Activated naive CD4-positive, alpha-beta T cell treated with anti-CD3 and anti-CD28 coated beads, Interleukin-2, amount 50 U/mL, for 24 hours (primary cell): ENCODE data around the gene ABL2.
A peak's percentile ranks its signal among the peaks of the same experiment; 100 is the strongest.
"Not testable (repeated sequence)": the region's sequence is repeated elsewhere in the genome, so short reads cannot be mapped to it uniquely, and the experiment has no call there.

Source experiments
- H3K27ac Mint-ChIP-seq: one replicate; pipeline ENCODE4 v1.8.0; 2021; ENCODE audit warnings: mild to moderate bottlenecking, mixed read lengths
- H3K27me3 Mint-ChIP-seq: one replicate; pipeline ENCODE4 v1.8.0; 2021; ENCODE audit warnings: mixed read lengths
- H3K36me3 Mint-ChIP-seq: one replicate; pipeline ENCODE4 v1.8.0; 2021; ENCODE audit warnings: mixed read lengths
- H3K4me1 Mint-ChIP-seq: one replicate; pipeline ENCODE4 v1.8.0; 2021; ENCODE audit warnings: mixed read lengths
- H3K4me3 Mint-ChIP-seq: one replicate; pipeline ENCODE4 v1.8.0; 2021; ENCODE audit warnings: mild to moderate bottlenecking, mixed read lengths
- H3K9me3 Mint-ChIP-seq: one replicate; pipeline ENCODE4 v1.8.0; 2021; ENCODE audit warnings: mixed read lengths

ABL2 gene

DNA sequence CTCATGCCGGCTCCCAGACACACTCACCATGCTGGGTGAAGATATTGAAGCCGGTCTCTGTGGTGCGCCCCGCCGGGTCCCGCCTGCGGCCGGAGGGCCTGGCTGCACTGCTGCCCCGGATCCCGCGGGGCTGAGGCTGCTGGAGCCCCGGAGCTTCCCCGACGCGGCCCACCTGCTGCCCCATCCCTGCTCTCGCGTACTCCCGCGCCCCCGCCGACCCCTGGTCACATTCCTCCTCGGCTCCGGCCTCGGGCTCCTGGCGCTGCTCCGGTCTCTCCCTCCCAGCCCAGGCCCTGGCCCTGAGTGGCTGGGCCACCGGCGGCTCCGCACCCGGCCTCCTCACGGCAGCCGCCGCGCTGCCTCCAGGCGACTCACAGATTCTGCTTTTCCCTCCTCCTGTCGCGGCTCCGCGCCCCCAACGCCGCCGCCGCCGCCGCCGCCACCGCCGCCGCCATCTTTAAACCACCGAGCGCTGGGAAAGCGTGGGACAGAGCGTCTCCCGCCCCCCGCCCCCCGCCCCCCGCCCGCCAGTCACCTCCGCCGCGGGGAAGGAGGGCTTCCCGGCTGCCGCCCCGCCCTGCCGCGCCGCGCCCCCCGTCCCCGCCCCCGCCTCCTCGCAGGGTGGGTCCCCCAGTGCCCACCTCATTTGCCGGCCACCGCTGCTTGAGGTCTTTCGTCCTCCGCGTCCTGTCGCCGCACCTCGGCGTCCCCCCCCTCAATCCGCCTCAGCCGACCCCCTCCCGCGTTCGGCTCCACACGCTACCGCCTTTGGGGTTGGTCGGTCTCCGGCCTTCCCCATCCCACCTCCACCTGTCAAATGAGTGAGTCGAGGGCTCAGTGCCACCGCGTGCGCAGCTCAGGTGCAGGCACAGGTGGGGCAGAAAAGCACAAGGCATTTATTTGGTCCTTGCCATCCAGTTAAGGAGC lies at the start of gene ABL2:
ABL2 (minus strand) TSS at position 464 of the 927 bp plus-strand sequence; CDS start at position 184, 280 bp downstream.
- peaks cover 40% of the 10 kb centered on the region for H3K4me1 Mint-ChIP-seq
- peak within 1 kb of the TSS; percentile 90 for H3K4me3 Mint-ChIP-seq
- peak within 1 kb of the TSS; percentile 93 for H3K27ac Mint-ChIP-seq
- peaks cover 4% of the 10 kb centered on the region for H3K36me3 Mint-ChIP-seq
- no peaks in the 10 kb centered on the region for H3K9me3 Mint-ChIP-seq
- H3K27me3 Mint-ChIP-seq: no peaks in the 10 kb centered on the region

DNA sequence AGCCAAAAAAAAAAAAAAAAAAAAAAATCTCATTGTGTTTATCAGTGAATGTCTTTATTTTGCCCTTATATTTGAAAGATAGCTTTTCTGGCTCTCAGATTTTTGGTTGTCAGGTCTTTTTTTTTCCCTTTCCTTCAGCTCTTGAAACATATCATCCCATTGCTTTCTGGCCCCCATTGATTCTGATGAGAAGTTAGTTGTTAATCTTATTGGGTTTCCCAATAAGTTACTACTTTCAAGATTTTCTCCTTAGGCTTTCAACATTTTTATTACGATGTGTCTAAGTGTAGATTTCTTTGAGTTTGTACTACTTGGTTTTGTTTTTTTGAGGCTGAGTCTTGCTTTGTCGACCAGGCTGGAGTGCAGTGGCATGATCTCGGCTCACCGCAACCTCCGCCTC lies 49.4 kb upstream of the ABL2 start:
- no peak overlapping the region for H3K27ac Mint-ChIP-seq
- H3K9me3 Mint-ChIP-seq: no peaks in the 10 kb centered on the region
- no peak overlapping the region for H3K4me3 Mint-ChIP-seq
- H3K4me1 Mint-ChIP-seq: no peaks in the 10 kb centered on the region
- H3K36me3 Mint-ChIP-seq: peaks cover 2% of the 10 kb centered on the region
- H3K27me3 Mint-ChIP-seq: no peaks in the 10 kb centered on the region

DNA sequence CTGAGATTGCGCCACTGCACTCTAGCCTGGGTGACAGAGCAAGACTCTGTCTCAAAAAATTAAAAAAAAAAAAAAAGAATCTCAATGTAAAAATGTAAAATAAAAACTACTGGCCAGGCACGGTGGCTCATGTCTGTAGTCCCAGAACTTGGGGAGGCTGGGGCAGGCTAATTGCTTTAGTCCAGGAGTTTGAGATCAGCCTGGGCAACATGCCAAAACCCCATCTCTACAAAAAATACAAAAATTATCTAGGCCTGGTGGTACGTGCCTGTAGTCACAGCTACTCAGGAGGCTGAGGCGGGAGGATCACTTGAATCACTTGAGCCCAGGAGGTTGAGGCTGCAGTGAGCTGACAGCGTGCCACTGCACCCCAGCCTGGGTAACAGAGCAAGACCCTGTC lies 44.9 kb upstream of the ABL2 start:
- not testable (repeated sequence) for H3K4me3 Mint-ChIP-seq, H3K36me3 Mint-ChIP-seq

DNA sequence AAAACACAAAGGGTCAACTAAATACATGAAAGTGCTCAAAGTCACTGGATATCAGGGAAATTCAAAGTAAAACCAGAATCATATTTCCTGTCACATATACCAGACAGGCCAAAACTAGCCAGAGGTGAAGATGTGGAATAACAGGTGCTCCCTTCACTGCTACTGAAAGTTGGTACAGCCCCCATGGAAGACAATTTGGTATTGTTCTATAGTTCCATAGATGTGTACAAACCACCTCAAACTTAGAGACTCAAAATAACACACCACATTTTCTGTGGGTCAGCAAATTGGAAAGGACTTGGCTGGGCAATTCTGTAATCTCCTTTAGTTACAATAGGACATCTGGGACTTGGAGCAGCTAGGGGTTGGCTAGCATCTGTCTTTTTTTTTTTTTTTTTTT lies 39.6 kb upstream of the ABL2 start:
- Mint-ChIP-seq H3K4me1 (no peaks in the 10 kb centered on the region), H3K27ac (no peak overlapping the region), H3K27me3 (no peaks in the 10 kb centered on the region), H3K4me3 (no peak overlapping the region), H3K9me3 (no peaks in the 10 kb centered on the region), H3K36me3 (no peaks in the 10 kb centered on the region)

More for the DNA sequence above, 44.9 kb upstream of the ABL2 start:
- H3K9me3 Mint-ChIP-seq, H3K4me1 Mint-ChIP-seq, H3K27me3 Mint-ChIP-seq, H3K27ac Mint-ChIP-seq: not testable (repeated sequence)

DNA sequence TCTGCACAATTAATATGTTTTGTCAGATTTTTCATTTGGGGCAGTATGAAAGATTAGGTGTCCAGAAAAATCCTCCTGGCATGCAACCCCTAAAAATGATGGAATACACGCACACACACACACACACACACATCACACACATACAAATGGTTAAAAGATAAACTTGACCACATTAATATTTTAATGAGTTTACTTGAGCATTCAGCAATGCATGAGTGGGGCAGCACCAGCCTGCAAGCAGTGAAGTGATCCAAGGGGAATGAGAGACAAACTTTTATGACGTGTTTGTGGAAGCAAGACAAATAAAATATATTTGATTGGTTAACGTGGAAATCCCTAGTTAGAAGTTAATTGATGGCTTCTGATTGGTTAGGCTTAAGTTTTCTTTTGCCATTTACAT lies 35.0 kb upstream of the ABL2 start:
- Mint-ChIP-seq H3K27ac (no peak overlapping the region), H3K9me3 (no peaks in the 10 kb centered on the region), H3K27me3 (no peaks in the 10 kb centered on the region), H3K36me3 (no peaks in the 10 kb centered on the region), H3K4me3 (no peak overlapping the region), H3K4me1 (no peaks in the 10 kb centered on the region)

DNA sequence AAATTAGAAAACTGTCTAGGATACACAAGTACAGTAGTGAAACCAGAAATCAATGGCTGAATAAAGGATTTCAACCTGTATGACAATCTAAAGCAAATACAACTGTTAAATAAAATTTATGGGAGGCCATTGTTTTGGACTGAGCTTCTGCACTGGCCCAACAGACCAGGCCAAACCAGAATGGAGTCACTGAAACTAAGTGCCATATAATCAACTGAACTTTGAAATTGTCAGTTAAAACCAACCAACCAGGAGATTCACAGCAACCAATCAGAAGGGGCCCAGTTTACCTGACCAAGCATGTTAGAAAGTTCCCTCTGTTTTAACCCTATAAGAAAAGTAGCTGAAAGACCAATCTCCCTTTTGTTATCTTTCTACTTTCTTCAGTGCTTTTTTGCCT lies 33.6 kb upstream of the ABL2 start:
- no peak overlapping the region for H3K27ac Mint-ChIP-seq
- H3K4me1 Mint-ChIP-seq: no peaks in the 10 kb centered on the region
- H3K36me3 Mint-ChIP-seq: no peaks in the 10 kb centered on the region
- no peaks in the 10 kb centered on the region for H3K9me3 Mint-ChIP-seq
- H3K4me3 Mint-ChIP-seq: no peak overlapping the region
- no peaks in the 10 kb centered on the region for H3K27me3 Mint-ChIP-seq

DNA sequence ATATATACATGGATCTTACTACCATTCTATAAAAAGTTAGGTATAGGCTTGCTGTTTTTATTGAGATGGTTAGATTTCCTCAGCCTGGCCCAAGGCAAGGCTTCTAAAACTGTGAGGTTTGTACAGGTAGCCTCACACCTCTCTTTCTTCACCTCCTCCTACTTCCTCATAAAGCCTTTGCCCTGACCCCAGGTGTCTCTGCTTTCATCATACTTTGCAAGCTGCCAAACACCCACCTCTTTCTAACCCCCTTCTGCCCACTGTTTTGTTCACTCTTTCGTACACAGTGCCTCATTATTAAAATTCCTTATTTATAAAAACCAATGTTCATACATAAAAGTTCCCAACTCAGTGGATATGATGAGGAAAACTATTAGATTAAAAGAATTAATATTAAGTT lies 32.7 kb upstream of the ABL2 start:
- Mint-ChIP-seq H3K9me3 (no peaks in the 10 kb centered on the region), H3K36me3 (no peaks in the 10 kb centered on the region), H3K4me1 (no peaks in the 10 kb centered on the region), H3K27ac (no peak overlapping the region), H3K27me3 (no peaks in the 10 kb centered on the region), H3K4me3 (no peak overlapping the region)

DNA sequence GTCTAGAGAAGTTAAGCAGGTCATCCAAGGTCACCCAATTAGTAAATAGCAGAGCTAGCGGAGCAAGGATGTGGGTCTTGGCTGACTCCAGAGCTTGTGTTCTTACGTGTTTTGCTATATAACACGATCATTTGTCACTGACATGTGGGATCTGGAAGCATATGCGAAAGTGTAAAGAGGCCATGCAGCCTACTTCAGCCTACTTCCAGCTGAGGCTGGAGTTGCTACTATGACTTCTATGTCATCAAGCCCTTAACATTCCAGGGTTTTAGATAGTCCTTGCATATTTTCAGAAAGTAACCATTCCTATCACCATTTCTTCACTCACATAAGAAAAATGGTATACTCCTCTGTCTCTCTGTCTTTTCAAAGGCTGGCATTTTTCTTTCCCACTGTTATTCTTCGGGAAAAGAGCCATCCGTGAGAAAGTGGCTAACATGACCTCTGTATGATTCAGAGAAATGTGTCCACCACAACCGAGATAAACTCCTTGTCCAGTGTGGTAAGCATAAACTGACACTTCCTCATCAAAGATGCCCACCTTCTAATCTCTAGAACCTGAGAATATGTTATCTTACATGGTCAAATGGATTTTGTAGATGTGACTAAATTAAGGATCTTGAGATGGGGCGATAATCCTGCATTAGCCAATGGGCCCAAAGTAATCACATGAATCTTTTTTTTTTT lies 24.0 kb upstream of the ABL2 start:
- no peaks in the 10 kb centered on the region for H3K9me3 Mint-ChIP-seq
- no peak overlapping the region for H3K27ac Mint-ChIP-seq
- H3K36me3 Mint-ChIP-seq: no peaks in the 10 kb centered on the region
- H3K4me3 Mint-ChIP-seq: no peak overlapping the region
- H3K27me3 Mint-ChIP-seq: no peaks in the 10 kb centered on the region
- no peaks in the 10 kb centered on the region for H3K4me1 Mint-ChIP-seq

DNA sequence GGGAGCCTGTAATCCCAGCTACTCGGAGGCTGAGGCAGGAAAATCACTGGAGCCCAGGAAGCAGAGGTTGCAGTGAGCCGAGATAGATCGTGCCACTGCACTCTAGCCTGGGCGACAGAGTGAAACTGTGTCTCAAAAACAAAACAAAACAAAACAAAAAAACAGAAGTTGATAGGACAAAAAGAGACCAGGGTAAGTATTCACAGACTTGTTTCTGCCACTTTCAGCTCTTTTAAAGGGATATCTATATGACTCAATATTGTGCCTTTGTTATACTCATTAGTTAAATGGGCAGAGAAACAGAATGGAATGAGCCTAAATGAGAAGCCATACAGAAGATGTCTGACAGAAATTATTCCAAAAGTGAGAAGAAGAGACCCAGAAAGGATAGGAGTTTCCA lies 23.1 kb upstream of the ABL2 start:
- Mint-ChIP-seq H3K4me1 (no peaks in the 10 kb centered on the region), H3K27ac (no peak overlapping the region), H3K4me3 (no peak overlapping the region), H3K9me3 (no peaks in the 10 kb centered on the region), H3K27me3 (no peaks in the 10 kb centered on the region), H3K36me3 (no peaks in the 10 kb centered on the region)

DNA sequence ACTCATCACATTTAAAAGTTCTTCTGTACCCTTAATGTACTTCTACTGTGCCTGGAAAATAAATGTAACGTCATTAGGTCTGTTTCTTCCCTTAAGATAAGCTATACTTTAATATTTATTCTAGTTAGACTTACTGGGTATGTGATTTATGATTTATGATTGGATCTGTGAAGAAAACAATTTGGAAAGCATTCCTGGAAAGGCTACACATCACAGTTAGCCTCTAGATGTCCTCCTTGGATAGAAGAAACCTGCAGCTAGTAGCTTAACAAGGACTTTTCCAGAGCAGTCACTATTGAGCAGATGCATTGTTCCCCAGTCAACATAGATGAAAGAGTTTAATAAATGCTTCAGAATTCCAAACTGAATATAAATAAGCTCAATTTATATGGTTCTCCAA lies 22.2 kb upstream of the ABL2 start:
- Mint-ChIP-seq H3K36me3 (no peaks in the 10 kb centered on the region), H3K4me3 (no peak overlapping the region), H3K27ac (no peak overlapping the region), H3K27me3 (no peaks in the 10 kb centered on the region), H3K9me3 (no peaks in the 10 kb centered on the region), H3K4me1 (no peaks in the 10 kb centered on the region)

DNA sequence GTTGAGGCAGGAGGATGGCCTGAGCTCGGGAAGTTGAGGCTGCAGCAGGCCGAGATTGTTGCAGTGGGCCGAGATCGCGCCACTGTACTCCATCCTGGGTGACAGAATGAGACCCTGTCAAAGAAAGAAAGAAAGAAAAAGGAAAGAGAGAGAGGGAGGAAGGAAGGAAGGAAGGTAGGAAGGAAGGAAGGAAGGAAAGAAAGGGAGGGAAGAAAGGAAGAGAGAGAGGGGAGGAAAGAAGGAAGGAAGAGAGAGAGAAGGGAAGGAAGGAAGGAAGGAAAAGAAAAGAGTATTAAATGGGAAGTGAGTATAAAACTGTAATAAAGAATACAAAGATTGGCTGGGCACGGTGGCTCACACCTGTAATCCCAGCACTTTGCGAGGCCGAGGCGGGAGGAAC lies 18.4 kb upstream of the ABL2 start:
- H3K36me3 Mint-ChIP-seq: no peaks in the 10 kb centered on the region
- no peaks in the 10 kb centered on the region for H3K4me1 Mint-ChIP-seq
- H3K9me3 Mint-ChIP-seq: no peaks in the 10 kb centered on the region
- no peak overlapping the region for H3K27ac Mint-ChIP-seq
- no peak overlapping the region for H3K4me3 Mint-ChIP-seq
- no peaks in the 10 kb centered on the region for H3K27me3 Mint-ChIP-seq

DNA sequence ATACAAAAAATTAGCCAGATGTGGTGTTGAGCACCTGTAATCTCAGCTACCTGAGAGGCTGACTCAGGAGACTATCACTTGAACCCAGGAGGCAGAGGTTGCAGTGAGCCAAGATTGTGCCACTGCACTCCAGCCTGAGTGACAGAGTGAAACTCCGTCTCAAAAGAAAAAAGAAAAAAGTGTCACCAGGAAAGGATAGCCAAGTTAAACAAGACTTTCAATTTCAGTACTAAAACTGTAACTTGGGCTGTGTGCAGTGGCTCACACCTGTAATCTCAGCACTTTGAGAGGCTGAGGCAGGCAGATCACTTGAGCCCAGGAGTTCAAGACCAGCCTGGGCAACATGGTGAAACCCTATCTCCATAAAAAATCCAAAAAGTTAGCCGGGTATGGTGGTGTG lies 15.9 kb upstream of the ABL2 start:
- not testable (repeated sequence) for H3K27ac Mint-ChIP-seq, H3K36me3 Mint-ChIP-seq, H3K27me3 Mint-ChIP-seq, H3K4me1 Mint-ChIP-seq, H3K4me3 Mint-ChIP-seq, H3K9me3 Mint-ChIP-seq

DNA sequence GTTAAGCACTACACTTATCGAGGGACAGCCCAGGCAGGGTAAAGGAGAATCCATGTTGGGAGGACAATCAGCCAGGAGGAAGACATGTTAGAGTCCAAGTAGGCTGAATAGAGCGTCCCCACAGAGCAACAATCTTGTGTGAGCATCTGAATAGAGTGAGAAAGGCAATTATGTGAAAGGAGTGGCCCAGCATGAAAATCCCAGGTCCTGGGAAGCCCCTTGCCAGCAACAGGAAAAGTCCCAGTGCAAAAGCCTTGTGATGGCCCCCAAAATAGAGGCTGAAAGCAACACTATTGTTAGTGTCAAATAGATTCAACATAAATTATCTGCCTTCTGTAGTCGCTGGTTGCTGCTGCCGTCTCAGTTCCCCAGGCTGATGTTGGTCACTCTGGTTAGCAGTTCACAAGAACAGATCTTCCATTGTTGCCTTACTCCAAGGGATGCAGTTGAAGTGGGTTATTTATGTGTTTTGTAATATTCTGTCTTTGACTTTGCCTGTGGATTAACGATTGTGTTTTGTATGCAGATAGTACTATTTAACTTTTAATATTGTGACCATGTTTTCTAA lies 12.1 kb upstream of the ABL2 start:
- Mint-ChIP-seq H3K36me3 (no peaks in the 10 kb centered on the region), H3K9me3 (no peaks in the 10 kb centered on the region), H3K4me3 (no peak overlapping the region), H3K27me3 (no peaks in the 10 kb centered on the region), H3K27ac (no peak overlapping the region), H3K4me1 (no peaks in the 10 kb centered on the region)

DNA sequence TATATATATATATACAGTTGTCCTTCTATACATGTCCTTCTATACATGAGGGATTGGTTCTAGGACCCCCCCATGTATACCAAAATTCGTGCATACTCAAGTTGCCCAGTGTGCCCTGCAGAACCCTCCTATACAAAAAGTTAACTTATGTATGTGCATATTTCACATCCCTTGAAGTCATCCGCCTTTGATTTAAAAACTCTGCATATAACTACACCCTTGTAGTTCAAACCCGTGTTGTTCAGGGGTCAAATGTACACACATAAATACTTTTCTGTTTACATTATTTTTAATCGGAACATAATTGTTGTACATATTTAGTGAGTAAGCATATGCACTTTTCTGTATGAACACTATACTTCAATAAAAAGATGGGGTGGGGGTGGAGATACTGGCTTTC lies 7.7 kb upstream of the ABL2 start:
- H3K27me3 Mint-ChIP-seq: no peaks in the 10 kb centered on the region
- H3K36me3 Mint-ChIP-seq: no peaks in the 10 kb centered on the region
- H3K4me1 Mint-ChIP-seq: no peaks in the 10 kb centered on the region
- no peak overlapping the region for H3K4me3 Mint-ChIP-seq
- no peaks in the 10 kb centered on the region for H3K9me3 Mint-ChIP-seq
- no peak overlapping the region for H3K27ac Mint-ChIP-seq

DNA sequence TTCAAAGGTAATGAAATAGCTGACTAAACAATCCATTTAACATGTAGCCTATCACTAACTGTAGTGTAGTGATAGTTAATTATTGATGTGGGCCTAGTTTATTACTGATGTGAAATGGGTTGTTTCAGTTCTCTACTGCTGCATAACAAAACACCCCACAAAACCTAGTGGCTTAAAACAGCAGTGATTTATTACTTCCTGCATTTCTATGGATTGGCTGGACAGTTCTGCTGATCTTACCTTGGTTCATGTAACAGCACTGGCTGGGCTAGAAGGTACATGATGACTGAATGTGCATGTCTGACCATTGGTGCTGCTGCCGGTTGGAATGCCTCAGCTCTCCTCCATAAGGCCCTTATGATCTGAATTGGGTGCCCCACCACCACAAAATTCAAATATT lies 5.4 kb upstream of the ABL2 start:
- no peak overlapping the region for H3K4me3 Mint-ChIP-seq
- no peaks in the 10 kb centered on the region for H3K9me3 Mint-ChIP-seq
- no peak overlapping the region for H3K27ac Mint-ChIP-seq
- no peaks in the 10 kb centered on the region for H3K36me3 Mint-ChIP-seq
- no peaks in the 10 kb centered on the region for H3K27me3 Mint-ChIP-seq
- H3K4me1 Mint-ChIP-seq: peaks cover 10% of the 10 kb centered on the region

DNA sequence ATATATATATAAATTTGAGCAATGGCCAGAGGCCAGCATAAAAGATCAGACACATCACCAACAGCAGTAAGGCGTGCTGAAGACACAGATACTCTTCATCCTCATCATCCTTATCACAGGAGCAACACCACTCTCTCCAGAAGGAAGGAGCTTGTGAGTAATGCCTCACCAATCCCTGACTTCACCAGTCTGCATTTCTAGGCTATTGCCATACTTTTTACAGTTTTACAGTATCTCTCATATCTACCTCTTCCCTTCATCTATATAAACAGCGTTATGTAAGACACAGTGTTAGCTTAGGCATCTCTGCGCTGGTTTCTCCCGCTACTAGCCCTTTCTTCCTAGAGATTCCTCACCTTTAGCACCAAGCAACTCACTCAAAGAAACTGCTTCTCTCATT lies 2.4 kb upstream of the ABL2 start:
- no peaks in the 10 kb centered on the region for H3K27me3 Mint-ChIP-seq
- H3K9me3 Mint-ChIP-seq: no peaks in the 10 kb centered on the region
- H3K4me1 Mint-ChIP-seq: peaks cover 30% of the 10 kb centered on the region
- H3K4me3 Mint-ChIP-seq: no peak overlapping the region
- no peak overlapping the region for H3K27ac Mint-ChIP-seq
- peaks cover 4% of the 10 kb centered on the region for H3K36me3 Mint-ChIP-seq
